ENCODE data around the gene ABCB1.
"Not testable (repeated sequence)": the region's sequence is repeated elsewhere in the genome, so short reads cannot be mapped to it uniquely, and the experiment has no call there.

DNA sequence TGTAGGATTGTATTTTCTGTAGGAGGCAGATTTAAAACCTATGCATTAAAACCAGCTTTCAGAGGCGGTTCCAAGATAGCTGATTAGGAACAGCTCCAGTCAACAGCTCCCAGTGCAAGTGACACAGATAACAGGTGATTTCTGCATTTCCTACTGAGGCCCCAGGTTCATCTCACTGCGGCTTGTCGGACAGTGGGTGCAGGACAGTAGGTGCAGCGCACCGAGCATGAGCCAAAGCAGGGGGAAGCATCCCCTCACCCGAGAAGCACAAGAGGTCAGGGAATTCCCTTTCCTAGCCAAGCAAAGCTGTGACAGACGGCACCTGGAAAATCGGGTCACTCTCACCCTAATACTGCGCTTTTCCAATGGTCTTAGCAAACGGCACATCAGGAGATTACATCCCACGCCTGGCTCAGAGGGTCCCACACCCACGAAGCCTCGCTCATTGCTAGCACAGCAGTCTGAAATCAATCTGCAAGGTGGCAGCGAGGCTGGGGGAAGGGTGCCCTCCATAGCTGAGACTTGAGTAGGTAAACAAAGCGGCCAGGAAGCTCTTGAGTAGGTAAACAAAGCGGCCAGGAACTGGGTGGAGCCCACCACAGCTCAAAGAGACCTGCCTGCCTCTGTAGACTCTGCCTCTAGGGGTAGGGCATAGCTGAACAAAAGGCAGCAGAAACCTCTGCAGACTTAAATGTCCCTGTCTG, 135.7 kb downstream of the ABCB1 start:
- not testable (repeated sequence) for TF ChIP-seq POLR2A (IDR thresholded peaks at IDR 0.05; ENCODE audit: low read length); GATA1 (IDR thresholded peaks at IDR 0.05; ENCODE audit: low read depth, low read length)

All from erythroblast (primary cell).